Keratinocyte (primary cell): ENCODE results near the gene PNMA6F. TPM values are rescaled to one million over a fixed set of nuclear protein-coding genes. Genes with fewer than 3 reads are reported as not detected.

Experiments
- DNase-seq: peaks from one replicate; pipeline ENCODE4 v3.0.0-alpha.2; 2011; ENCODE audit warnings: low read depth, missing footprints, low spot score
- FAIRE-seq: peaks from 2 replicates; lab custom pipeline; 2011; peaks lifted over from hg19 to GRCh38; lab: Jason Lieb, UNC
- H2AFZ ChIP-seq: 2 replicates; pipeline ENCODE4 v1.6.0; 2012; ENCODE audit warnings: low read length, control low read depth, inconsistent platforms; ENCODE audit not compliant: control insufficient read depth
- H3K27ac ChIP-seq: 2 replicates; pipeline ENCODE4 v1.5.1; 2011; ENCODE audit warnings: low read length; ENCODE audit not compliant: control insufficient read depth, insufficient read depth
- H3K27me3 ChIP-seq: 3 replicates; pipeline ENCODE4 v1.6.0; 2011; ENCODE audit warnings: low read length; ENCODE audit not compliant: control insufficient read depth, insufficient read depth; ENCODE audit errors: extremely low read depth
- H3K36me3 ChIP-seq, 2 experiments: 2 replicates in 1 of 2; 3 replicates in 1 of 2; pipeline ENCODE4 v1.5.1; 2011; ENCODE audit warnings: low read length in 2 of 2, mild to moderate bottlenecking in 1 of 2; ENCODE audit not compliant: control insufficient read depth in 2 of 2, insufficient read depth in 2 of 2; ENCODE audit errors: extremely low read depth in 1 of 2
- H3K4me1 ChIP-seq: 3 replicates; pipeline ENCODE4 v1.5.1; 2011; ENCODE audit warnings: low read length; ENCODE audit not compliant: control insufficient read depth, insufficient read depth; ENCODE audit errors: extremely low read depth
- H3K4me2 ChIP-seq: 3 replicates; pipeline ENCODE4 v1.6.0; 2011; ENCODE audit warnings: low read depth, low read length; ENCODE audit not compliant: control insufficient read depth, insufficient read depth; ENCODE audit errors: extremely low read depth
- H3K4me3 ChIP-seq, 3 experiments: fragments of 200-600 bp in 1 of 3; sonication (generic) in 1 of 3; 2 replicates in 2 of 3; 3 replicates in 1 of 3; pipeline ENCODE4 v1.5.1; 2011 to 2016; ENCODE audit warnings: low read length in 3 of 3, mild to moderate bottlenecking in 3 of 3, control low read depth in 2 of 3, inconsistent platforms in 1 of 3, low read depth in 1 of 3, mixed read lengths in 1 of 3, mixed run types in 1 of 3, moderate library complexity in 1 of 3; ENCODE audit not compliant: control insufficient read depth in 2 of 3, insufficient read depth in 2 of 3; ENCODE audit errors: extremely low read depth in 1 of 3
- H3K79me2 ChIP-seq: 2 replicates; pipeline ENCODE4 v1.6.0; 2012; ENCODE audit warnings: low read length; ENCODE audit not compliant: control insufficient read depth, insufficient read depth
- H3K9ac ChIP-seq: 3 replicates; pipeline ENCODE4 v1.6.0; 2011; ENCODE audit warnings: low read length; ENCODE audit not compliant: control insufficient read depth, insufficient read depth; ENCODE audit errors: extremely low read depth
- H3K9me1 ChIP-seq: 3 replicates; pipeline ENCODE4 v1.6.0; 2011; ENCODE audit warnings: low read length; ENCODE audit not compliant: control insufficient read depth, insufficient read depth; ENCODE audit errors: extremely low read depth
- H3K9me3 ChIP-seq: 2 replicates; pipeline ENCODE4 v1.5.1; 2012; ENCODE audit warnings: low read depth, low read length; ENCODE audit not compliant: control insufficient read depth
- H4K20me1 ChIP-seq: 3 replicates; pipeline ENCODE4 v1.6.0; 2011; ENCODE audit warnings: low read length; ENCODE audit not compliant: control insufficient read depth, insufficient read depth; ENCODE audit errors: extremely low read depth
- CTCF ChIP-seq, 3 experiments: IDR thresholded peaks in 1 of 3; conservative IDR thresholded peaks in 1 of 3; optimal IDR thresholded peaks in 1 of 3; 2 replicates in 2 of 3; 3 replicates in 1 of 3; pipeline versions ENCODE3 to v1.5.1; 2011; ENCODE audit warnings: low read length in 3 of 3, mild to moderate bottlenecking in 3 of 3, moderate library complexity in 2 of 3, control low read depth in 1 of 3, inconsistent platforms in 1 of 3; ENCODE audit not compliant: insufficient read depth in 2 of 3; ENCODE audit errors: extremely low read depth in 1 of 3
- EZH2 ChIP-seq: IDR thresholded peaks from one replicate; pipeline ENCODE4 v1.6.1; 2012; ENCODE audit warnings: inconsistent platforms, mild to moderate bottlenecking, low read length, moderate library complexity
- dilution Hi-C: fragments of 300-500 bp; cut with MboI; formaldehyde crosslinking; loops from one replicate; pipeline ENCODE4 v1.7.0; 2020; ENCODE audit warnings: low sequenced_read_pairs; ENCODE audit not compliant: extremely low pct_ligation_motif_present
- polyA plus RNA-seq, 5 experiments: library from polyadenylated mRNA; depleted of rRNA in 3 of 5; stranded (reverse) in 3 of 5; stranded (forward) in 1 of 5; unstranded in 1 of 5; fragments of >200 nt; gene quantifications; 1 replicate in 1 of 5; 2 replicates in 3 of 5; 3 replicates in 1 of 5; pipeline versions ENCODE4 v1.2.1 to v1.2.3, GENCODE V29; 2011 to 2012; ENCODE audit warnings: missing spikeins in 2 of 5, low read depth in 1 of 5, low replicate concordance in 1 of 5

Gene PNMA6F
- polyA plus RNA-seq, 1 donor (not counting 4 experiments of a cell fraction or from before 2014, with no cell fraction given): not detected

GRCh38 chrX:153340111-153340510, 18.5 kb upstream of the PNMA6F start:
- Histone ChIP-seq H3K4me1 (no peaks in the 10 kb centered on the region), H2AFZ (no peak overlapping the region), H3K4me2 (no peak overlapping the region), H3K9ac (no peak overlapping the region), H4K20me1 (no peaks in the 10 kb centered on the region), H3K27ac (no peak overlapping the region), H3K36me3 (no peaks in the 10 kb centered on the region), H3K27me3 (no peaks in the 10 kb centered on the region), H3K9me3 (no peaks in the 10 kb centered on the region), H3K79me2 (no peaks in the 10 kb centered on the region), H3K4me3 (no peak overlapping the region), H3K9me1 (no peaks in the 10 kb centered on the region)
- dilution Hi-C loops: no loop called here
- FAIRE-seq (no peak), DNase-seq (no peak)
- TF ChIP-seq CTCF (optimal IDR thresholded peaks at IDR 0.05 in 1 of 3, IDR thresholded peaks at IDR 0.05 in 1 of 3, conservative IDR thresholded peaks at IDR 0.05 in 1 of 3; ENCODE audit: extremely low read depth in 1 of 3, insufficient read depth in 2 of 3, low read length in 3 of 3) (no peak), EZH2 (no peak)

GRCh38 chrX:153339662-153340061, 18.1 kb upstream of the PNMA6F start:
- no peaks in the 10 kb centered on the region for H4K20me1 ChIP-seq
- FAIRE-seq: no peak
- H2AFZ ChIP-seq: no peak overlapping the region
- H3K79me2 ChIP-seq: no peaks in the 10 kb centered on the region
- H3K27me3 ChIP-seq: no peaks in the 10 kb centered on the region
- no peaks in the 10 kb centered on the region for H3K9me3 ChIP-seq
- H3K4me1 ChIP-seq: no peaks in the 10 kb centered on the region
- dilution Hi-C loops: no loop called here
- no peak overlapping the region for H3K27ac ChIP-seq
- no peaks in the 10 kb centered on the region for H3K9me1 ChIP-seq
- no peak overlapping the region for H3K9ac ChIP-seq
- H3K36me3 ChIP-seq: no peaks in the 10 kb centered on the region
- no peak for DNase-seq
- TF ChIP-seq CTCF (optimal IDR thresholded peaks at IDR 0.05 in 1 of 3, IDR thresholded peaks at IDR 0.05 in 1 of 3, conservative IDR thresholded peaks at IDR 0.05 in 1 of 3; ENCODE audit: extremely low read depth in 1 of 3, insufficient read depth in 2 of 3, low read length in 3 of 3) (no peak), EZH2 (no peak)
- no peak overlapping the region for H3K4me2 ChIP-seq
- H3K4me3 ChIP-seq: no peak overlapping the region
